Suppressor macrophage (primary cell): Measurements from ENCODE around the gene SETD7.

Source experiments
- DNase-seq, 4 experiments: peaks; one replicate each; pipeline ENCODE4 v3.0.0-alpha.2; 2020 to 2022

Gene SETD7

GRCh38 chr4:139568206-139568955 lies 12.4 kb upstream of the SETD7 start:
- DNase-seq, result no peak

GRCh38 chr4:139567159-139567870 lies 11.3 kb upstream of the SETD7 start:
- DNase-seq, result peak in 1 of 4 experiments; percentile 4

- peak in 1 of 4 experiments; percentile 7 for DNase-seq
Observed at GRCh38 chr4:139564502-139564901, 8.5 kb upstream of the SETD7 start.

- no peak for DNase-seq
Observed at GRCh38 chr4:139563515-139563914, 7.5 kb upstream of the SETD7 start.

- no peak for DNase-seq
Observed at GRCh38 chr4:139562839-139563238, 6.8 kb upstream of the SETD7 start.

- no peak for DNase-seq
Observed at GRCh38 chr4:139562067-139562684, 6.2 kb upstream of the SETD7 start.

GRCh38 chr4:139560406-139561104 lies 4.5 kb upstream of the SETD7 start:
- peak; percentile 61 to 94 (median 77) for DNase-seq

- DNase-seq, result peak; percentile 42 to 76 (median 69)
Observed at GRCh38 chr4:139559687-139560086, 3.7 kb upstream of the SETD7 start.

GRCh38 chr4:139559089-139559479 lies 3.1 kb upstream of the SETD7 start:
- no peak for DNase-seq

- DNase-seq, result peak in 1 of 4 experiments; percentile 9
Observed at GRCh38 chr4:139558235-139559088, 2.4 kb upstream of the SETD7 start.

- DNase-seq, result no peak
Observed at GRCh38 chr4:139557556-139558110, 1.6 kb upstream of the SETD7 start.

GRCh38 chr4:139556724-139557555 lies 921 bp upstream of the SETD7 start:
- DNase-seq, result peak; percentile 56 to 78 (median 73)

GRCh38 chr4:139555705-139556070 lies 331 bp downstream of the SETD7 start:
- peak in 3 of 4 experiments; percentile 48 to 65 (median 55) for DNase-seq

- peak; percentile 80 to 88 (median 86) for DNase-seq
Observed at GRCh38 chr4:139554893-139555704, 920 bp downstream of the SETD7 start.

GRCh38 chr4:139554642-139554892 lies 1.5 kb downstream of the SETD7 start:
- no peak for DNase-seq

GRCh38 chr4:139553751-139554641 lies 2.0 kb downstream of the SETD7 start:
- DNase-seq, result peak in 1 of 4 experiments; percentile 10

- peak in 3 of 4 experiments; percentile 26 to 34 (median 27) for DNase-seq
Observed at GRCh38 chr4:139552517-139553307, 3.3 kb downstream of the SETD7 start.
